Measurements from ENCODE around the gene LECT2.

LECT2 gene

DNA sequence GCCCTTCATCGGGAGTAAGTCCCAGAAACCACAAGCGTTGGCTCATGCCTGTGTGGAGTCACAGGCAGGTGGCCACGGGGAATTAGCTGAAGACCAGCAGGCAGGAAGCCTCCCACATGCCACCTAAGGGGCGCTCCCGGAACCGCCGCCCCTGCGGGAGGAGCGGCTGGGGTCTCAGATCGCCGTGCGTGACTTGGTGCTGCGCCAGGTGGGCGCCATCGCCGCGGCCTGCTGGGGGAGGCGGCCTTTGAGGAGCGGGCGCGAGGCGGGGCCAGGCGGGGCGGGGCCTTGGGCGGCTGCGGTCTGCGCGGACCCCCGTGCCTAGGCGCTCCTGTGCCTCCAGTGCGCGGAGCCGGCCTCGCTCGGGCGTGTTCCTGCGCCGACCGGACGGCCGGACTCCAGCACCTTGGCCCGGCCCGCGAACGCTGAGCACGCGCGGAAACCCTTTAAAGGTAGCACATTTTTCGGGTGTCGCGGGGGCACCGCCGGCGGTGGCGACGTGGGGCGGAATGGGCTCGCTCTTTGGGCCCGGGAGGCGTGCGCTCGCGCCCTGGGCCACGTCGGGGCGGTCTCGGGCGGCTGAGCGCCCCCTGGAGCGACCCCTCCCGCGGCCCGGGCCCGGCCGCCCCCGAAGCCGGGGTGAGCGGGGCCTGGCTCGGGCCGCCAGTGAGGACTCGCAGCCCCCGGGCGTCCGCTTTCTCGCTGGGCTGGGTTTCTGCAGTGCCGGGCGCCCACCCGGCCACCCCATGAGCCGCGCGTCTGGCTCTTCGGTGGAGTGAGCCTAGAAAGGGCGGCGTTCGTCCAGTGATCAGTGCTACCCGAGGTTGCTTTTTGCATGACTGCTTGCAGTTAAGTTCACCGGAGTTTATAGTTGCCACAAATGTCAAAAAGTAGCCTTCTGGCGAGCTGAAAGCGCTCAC is 24.5 kb downstream of the LECT2 start:
- no peak for DNase-seq

DNA sequence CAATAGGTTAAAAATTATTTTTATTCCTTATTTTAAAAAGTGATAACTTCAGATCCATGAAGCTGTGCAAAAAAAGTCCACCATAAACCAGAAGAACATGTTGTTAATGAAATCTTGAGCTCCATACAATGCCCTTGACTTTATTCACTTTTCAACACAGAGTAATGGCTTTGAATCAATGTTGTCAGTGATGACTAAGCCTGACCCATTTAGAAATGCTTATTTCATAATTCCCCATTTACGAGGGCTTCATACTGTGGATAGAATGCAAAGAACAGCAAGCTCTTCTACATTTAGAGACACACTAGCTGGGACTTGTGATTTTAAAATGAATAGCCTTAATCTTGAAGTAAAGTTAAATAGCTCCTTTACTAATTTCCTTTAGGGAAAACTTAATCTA is 33.4 kb downstream of the LECT2 start:
- DNase-seq: no peak

DNA sequence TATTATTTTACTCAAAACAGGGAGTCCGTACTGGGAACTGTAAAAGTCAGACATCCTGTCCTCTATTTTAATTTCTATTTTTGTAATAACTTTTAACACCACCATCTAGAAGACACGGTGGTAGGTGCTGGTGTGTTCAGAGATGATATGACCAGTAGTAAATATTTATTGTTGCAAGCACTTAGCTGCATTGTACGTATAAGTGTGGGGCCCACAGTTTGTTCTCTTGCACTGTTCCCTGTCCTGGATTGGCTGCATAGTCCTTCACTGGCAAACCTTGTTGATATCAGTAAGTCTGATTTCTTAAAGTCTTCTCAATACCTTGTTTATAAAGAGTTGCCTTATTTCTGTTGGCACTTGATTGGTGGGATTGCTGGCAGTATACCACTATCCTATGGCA is 34.6 kb downstream of the LECT2 start:
- DNase-seq: no peak

DNA sequence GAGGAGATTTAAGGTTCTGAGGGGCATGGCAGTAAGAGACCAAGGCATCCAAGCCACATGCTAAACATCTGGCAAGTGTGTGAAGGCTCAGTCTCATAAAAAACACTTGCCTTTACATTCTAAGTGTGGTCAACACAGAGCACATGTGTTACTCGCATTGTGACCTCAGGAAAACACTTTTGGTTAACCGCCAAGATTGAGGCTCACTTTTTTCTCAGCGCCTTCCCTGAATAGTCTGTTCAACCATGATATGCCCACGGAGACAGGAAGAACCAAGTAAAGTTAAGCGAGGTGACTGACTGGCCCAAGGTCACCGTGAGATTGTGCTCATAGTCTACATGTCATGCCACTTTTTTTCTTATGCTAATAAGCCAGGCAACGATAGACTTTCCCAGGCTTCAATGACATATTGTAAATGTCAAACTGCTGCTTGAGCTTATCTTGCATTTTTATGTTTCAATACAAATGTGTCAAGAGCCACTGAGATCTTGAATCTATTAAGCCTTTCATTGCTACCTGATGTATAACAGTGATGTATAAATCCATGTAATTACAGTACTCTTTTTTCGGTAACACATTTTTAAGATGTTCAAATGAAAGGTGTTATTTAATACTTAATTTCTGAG is 38.0 kb downstream of the LECT2 start:
- no peak for DNase-seq

DNA sequence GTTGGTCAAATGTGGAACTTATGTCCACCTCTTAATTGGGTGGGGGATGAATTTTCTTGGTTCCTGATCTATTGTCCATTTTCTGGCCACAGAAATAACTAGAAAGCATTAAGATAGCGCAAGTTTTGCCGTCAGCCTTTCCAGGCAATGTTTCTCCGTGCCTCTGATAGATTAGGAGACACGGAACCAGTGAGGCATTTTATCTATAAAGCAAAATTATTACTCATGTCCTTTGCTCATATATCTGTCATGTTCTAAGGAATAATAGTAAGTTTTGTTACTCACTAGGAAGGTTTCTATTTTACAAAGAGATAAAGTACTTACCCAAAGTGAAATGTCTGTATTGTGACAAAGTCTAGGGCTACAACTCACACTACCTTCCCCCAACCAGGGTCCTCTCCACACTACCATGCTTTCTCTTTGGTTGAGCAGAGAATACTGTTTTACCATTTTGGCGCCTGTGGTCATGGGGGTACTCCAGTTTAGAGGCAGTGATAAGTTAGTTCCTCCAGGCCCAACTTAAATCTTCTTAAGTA is 39.2 kb downstream of the LECT2 start:
- DNase-seq: no peak

DNA sequence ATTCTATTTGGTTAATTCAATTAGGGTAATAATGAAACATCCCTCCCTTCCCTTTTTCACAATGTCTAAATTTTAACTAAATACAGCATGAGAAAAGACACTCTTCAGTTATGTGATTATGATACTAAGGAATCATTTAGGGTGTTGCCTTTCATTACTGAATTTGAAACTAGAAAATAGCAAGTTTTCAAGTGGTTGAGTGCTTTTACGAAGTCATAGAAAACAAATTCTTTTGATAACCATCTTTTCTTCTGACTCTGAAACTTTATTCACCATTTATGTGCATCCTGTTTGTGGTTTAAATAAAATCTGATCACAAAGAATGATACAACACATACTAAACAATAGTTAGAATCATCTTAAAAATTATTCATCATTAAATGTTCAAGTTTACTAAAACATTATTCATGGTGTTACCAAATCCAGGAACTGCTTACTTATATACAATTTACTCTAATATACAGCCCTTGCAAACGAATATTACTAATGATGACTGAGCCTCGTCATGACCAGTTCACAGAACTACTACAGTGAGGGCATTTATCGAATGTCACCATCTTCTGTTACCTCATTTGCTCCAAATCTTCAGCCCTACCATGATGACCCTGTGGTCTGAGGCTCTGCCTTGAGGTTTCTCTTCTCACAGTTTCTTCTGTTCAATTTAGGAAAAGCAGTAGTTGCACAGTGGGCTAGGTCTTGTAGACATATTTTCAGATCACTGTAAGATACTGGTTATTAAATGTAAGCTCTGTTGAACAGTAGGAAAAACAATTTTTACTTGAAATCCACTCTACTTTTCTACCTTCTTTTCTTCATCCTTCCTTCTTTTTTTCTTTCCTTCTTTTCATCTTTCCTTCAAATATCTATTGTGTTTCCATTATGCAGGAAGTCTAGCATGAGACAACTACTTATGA is 40.8 kb downstream of the LECT2 start:
- DNase-seq: no peak

DNA sequence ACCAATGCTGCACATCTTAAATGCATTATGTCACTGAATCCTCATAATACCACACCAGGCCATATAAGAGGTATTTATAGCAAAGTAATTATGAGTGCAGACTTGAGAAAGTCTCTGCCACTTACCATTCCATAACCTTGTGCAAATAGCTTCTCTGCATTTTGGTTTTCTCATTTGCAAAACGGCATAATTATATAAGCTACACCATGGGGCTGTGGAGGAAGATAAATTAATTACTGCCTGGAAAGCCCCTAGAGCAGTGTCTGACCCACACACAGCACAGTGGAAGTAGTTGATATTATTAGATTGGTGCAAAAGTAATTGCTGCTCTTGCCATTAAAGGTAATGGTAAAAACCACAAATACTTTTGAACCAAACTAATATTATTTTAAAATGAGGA is 49.6 kb downstream of the LECT2 start:
- DNase-seq: no peak

DNA sequence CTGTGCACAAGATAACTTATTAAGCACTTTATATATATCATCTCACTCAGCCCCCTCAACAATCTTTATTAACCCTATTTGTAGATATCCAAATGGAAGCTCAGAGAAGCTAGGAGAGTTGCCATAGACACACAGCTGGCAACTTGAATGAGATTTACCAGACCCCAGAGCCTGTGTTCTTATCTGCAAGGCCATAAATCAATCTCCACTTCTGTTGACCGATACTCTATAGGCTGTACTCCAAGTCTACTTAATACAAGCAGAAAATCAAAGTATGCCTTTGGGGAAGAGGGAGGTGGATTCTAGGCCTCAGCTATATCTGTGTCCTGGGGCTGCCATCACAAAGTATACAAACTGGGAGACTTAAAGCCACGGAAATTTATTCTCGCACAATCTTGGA is 53.1 kb downstream of the LECT2 start:
- DNase-seq: no peak

DNA sequence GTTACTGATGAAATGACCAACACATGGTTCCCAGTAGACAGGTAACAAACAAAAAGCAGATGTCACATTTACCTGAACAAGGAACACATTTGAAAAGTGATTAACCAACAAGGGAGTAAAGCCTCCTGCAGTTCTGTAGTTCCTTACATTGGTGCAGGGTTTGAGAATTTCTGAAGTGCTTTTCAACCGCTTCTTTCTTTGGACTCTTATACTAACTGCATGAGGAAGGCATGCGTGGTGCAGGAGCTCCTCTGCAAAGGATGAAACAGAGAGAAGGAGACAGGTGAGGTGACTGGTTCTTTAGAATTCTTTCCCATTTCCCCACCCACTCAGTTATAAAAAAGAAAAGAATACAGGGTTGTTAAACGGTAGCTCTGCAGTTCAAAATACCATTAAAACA is 54.5 kb downstream of the LECT2 start:
- no peak for DNase-seq

DNA sequence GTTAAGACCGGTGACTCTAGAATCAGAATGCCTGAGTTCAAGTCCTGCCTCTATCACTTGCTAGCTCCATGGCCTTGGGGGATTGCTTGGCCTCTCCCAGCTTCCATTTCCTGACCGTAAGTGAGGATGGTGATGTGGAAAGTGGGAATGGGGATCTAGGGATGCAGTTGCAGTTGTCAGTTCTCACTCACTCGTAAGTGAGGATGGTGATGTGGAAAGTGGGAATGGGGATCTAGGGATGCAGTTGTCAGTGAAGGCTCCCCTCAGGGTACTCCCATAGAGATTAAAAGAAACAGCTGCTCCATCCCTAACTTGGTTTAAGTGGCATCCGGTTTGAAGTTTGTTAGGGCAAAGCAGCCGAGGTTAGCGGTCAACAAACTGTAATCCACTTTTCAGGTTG is 56.1 kb downstream of the LECT2 start:
- no peak for DNase-seq
